OCI-LY3 (cell line): ENCODE data around the gene RGS14.

Source experiments
- H2AFZ ChIP-seq: fragments of 200-600, 300-600 bp; shearing (Covaris generic); 2 replicates; pipeline ENCODE4 v1.6.0; 2014; ENCODE audit warnings: antibody characterized with exemption, low read depth, low read length
- H3K27ac ChIP-seq: fragments of 200-600, 300-600 bp; sonication (generic); 2 replicates; pipeline ENCODE4 v1.5.1; 2014; ENCODE audit warnings: mild to moderate bottlenecking, low read length, moderate library complexity, mixed read lengths
- H3K27me3 ChIP-seq: fragments of 200-600, 300-600 bp; sonication (generic); 2 replicates; pipeline ENCODE4 v1.6.1; 2014; ENCODE audit warnings: low read depth, low read length, mixed read lengths
- H3K36me3 ChIP-seq: fragments of 200-600, 300-600 bp; sonication (generic); replicated peaks from 2 replicates; pipeline ENCODE3; 2014; ENCODE audit warnings: low read depth, low read length, mixed read lengths
- H3K4me1 ChIP-seq: fragments of 300-600, 200-600 bp; sonication (generic); 2 replicates; pipeline ENCODE4 v1.6.1; 2014; ENCODE audit warnings: low read length, mixed read lengths
- H3K4me2 ChIP-seq: fragments of 200-600, 300-600 bp; sonication (generic); 2 replicates; pipeline ENCODE4 v1.6.1; 2014; ENCODE audit warnings: low read length, mixed read lengths
- H3K4me3 ChIP-seq: fragments of 300-600, 200-600 bp; sonication (generic); 2 replicates; pipeline ENCODE4 v1.5.1; 2014; ENCODE audit warnings: antibody characterized with exemption, mild to moderate bottlenecking, low read length, moderate library complexity
- H3K79me2 ChIP-seq: fragments of 300-600, 200-600 bp; shearing (Covaris generic); 2 replicates; pipeline ENCODE4 v1.6.1; 2014; ENCODE audit warnings: mild to moderate bottlenecking, low read length, mixed read lengths
- H3K9ac ChIP-seq: fragments of 300-600, 200-600 bp; shearing (Covaris generic); 2 replicates; pipeline ENCODE4 v1.6.0; 2014; ENCODE audit warnings: mild to moderate bottlenecking, low read length, moderate library complexity
- H3K9me3 ChIP-seq: fragments of 200-600, 300-600 bp; shearing (Covaris generic); 2 replicates; pipeline ENCODE4 v1.6.1; 2014; ENCODE audit warnings: low read length, mixed read lengths; ENCODE audit not compliant: insufficient read depth
- H4K20me1 ChIP-seq: fragments of 200-600, 300-600 bp; sonication (generic); 2 replicates; pipeline ENCODE4 v1.6.1; 2016; ENCODE audit warnings: low read length, mixed read lengths; ENCODE audit not compliant: insufficient read depth
- EZH2phosphoT487 ChIP-seq: fragments of 200-600 bp; shearing (Covaris generic); IDR thresholded peaks from 2 replicates; pipeline ENCODE4 v1.6.1; 2018; ENCODE audit warnings: antibody characterized with exemption, mixed run types, low read depth
- TF ChIP-seq, protein P1 (sequence below): fragments of 200-600, 300-600 bp; sonication (generic); IDR thresholded peaks from 2 replicates; pipeline ENCODE4 v1.5.1; 2014; ENCODE audit warnings: antibody characterized with exemption, low read length, low read depth

The RGS14 gene

DNA sequence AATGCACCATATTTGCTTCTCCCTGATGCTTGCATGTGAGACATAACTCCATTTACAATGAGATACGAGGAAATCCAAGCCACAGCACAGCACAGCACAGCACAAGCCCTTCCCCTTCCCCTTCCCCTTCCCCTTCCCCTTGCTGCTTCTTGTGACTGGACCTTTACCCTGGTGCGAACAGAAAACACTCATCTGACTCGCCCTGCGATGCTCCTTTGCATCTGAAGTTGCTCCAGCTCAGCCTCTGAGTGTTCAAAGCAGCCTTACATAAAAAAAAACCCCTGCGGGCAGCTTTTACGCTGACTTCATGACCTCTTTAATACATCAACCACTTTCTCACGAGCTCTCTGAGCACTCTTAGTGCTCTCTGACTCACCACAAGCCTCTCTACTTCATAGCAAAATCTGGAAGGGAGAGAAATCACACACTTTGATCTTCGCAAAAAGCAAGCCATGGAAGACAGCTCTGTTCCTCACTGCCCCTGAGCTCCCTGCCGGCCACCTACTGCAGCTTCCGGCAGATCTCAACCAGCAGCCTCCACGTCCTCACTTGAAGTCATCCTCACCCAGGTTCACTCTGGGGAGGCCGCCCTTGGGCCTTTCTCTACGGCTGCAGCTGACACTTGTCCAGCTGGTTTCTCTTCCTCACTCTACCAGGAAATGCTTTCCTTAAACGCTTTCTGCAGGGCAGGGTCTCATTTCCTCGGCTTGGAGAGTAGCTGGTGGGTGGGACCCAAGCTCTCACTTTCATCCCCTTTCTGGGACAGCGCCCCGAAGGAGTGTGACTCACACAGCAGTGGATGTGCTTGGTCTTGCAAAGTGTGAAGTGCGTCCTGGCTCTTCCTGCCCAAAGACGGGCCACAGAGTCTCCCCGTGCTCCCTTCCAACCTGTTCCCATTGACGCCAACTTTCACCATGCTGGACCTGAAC is 31.8 kb downstream of the RGS14 start:
- Histone ChIP-seq H3K36me3 (no peaks in the 10 kb centered on the region), H3K4me2 (peak overlapping the region; percentile 58), H3K4me3 (peak overlapping the region; percentile 23), H2AFZ (peak overlapping the region; percentile 24; the same call in 1 of the 2 replicates), H3K27ac (no peak overlapping the region), H3K9me3 (no peaks in the 10 kb centered on the region), H4K20me1 (no peaks in the 10 kb centered on the region), H3K27me3 (peaks cover 44% of the 10 kb centered on the region), H3K79me2 (no peaks in the 10 kb centered on the region), H3K9ac (no peak overlapping the region; the same call in 1 of the 2 replicates), H3K4me1 (peaks cover 23% of the 10 kb centered on the region)
- TF ChIP-seq, protein P1, sequence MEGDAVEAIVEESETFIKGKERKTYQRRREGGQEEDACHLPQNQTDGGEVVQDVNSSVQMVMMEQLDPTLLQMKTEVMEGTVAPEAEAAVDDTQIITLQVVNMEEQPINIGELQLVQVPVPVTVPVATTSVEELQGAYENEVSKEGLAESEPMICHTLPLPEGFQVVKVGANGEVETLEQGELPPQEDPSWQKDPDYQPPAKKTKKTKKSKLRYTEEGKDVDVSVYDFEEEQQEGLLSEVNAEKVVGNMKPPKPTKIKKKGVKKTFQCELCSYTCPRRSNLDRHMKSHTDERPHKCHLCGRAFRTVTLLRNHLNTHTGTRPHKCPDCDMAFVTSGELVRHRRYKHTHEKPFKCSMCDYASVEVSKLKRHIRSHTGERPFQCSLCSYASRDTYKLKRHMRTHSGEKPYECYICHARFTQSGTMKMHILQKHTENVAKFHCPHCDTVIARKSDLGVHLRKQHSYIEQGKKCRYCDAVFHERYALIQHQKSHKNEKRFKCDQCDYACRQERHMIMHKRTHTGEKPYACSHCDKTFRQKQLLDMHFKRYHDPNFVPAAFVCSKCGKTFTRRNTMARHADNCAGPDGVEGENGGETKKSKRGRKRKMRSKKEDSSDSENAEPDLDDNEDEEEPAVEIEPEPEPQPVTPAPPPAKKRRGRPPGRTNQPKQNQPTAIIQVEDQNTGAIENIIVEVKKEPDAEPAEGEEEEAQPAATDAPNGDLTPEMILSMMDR = no peak
- TF ChIP-seq EZH2phosphoT487 = no peak

DNA sequence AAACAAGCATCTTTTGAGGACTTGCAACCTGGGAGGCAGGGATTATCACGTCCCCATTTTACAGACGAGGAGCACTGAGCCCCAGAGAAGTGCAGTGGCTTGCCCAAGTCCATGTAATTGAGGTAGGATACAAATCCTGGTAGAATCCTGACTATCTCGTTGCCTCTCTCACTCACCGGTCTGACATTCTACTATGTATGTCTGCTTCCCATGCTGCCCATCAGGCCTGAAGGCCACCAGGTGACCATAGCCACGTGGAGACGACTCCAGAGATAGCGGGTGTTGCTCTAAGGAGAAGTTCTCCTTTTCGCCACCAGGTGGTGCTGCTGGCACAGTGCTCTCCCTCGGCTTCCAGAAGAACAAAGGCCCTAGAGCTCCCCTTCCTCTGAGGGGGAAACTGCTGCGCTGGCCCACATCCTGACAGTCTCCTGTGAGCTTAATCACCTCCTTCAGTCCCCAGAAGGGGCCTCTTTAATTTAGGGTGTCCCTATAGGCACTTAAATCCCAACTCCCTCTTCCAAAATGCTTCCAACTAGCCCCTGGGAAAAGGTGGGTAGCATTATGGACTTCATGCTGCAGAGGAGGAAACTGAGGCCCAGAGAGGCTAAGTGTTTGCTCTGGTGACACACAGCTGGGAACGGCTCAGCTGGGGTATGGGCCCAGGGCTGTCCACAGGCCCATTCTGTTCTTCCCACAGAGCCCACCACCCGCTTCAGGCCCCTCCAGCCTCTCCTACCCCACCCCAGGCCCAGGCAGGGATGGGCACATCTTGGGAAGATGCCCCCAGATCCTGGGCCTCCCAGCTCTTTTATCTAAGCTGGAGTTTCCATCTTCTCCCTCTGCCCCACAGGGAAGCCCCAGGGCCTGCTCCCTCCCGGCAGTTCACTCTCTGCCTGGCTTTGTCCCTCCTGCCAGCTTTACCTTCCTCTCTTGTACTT is 32.9 kb downstream of the RGS14 start:
- Histone ChIP-seq H3K36me3 (no peaks in the 10 kb centered on the region), H3K27me3 (peaks cover 35% of the 10 kb centered on the region), H3K4me3 (peak overlapping the region; percentile 23), H2AFZ (peak overlapping the region; percentile 24; the same call in 1 of the 2 replicates), H3K4me1 (peaks cover 23% of the 10 kb centered on the region), H3K79me2 (no peaks in the 10 kb centered on the region), H4K20me1 (no peaks in the 10 kb centered on the region), H3K9me3 (no peaks in the 10 kb centered on the region), H3K4me2 (peak overlapping the region; percentile 58), H3K27ac (no peak overlapping the region), H3K9ac (no peak overlapping the region)
- TF ChIP-seq EZH2phosphoT487 = no peak
- TF ChIP-seq, protein P1 = peak; percentile 90

DNA sequence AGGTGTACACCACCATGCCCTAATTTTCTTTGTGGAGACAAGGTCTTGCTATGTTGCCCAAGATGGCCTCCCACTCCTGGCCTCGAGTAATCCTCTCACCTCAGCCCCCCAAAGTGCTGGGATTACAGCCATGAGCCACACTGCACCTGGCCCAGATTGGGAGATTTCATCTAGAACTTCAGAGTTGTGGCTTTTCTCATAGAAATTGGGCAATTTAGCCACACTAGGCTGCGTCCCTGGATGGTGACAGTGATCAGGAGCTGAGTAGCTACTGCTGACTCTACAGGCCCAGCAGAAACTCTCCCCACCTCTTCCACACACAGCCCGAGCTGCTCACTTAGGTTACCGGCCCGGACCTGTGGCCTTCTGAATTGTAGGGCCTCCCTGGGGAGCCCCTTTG is 35.0 kb downstream of the RGS14 start:
- no peaks in the 10 kb centered on the region for H3K36me3 ChIP-seq
- no peak overlapping the region for H3K27ac ChIP-seq
- TF ChIP-seq, protein P1 = no peak
- TF ChIP-seq EZH2phosphoT487 = no peak
- no peak overlapping the region for H3K4me2 ChIP-seq
- H2AFZ ChIP-seq = no peak overlapping the region
- no peak overlapping the region for H3K4me3 ChIP-seq
- no peaks in the 10 kb centered on the region for H3K9me3 ChIP-seq
- H4K20me1 ChIP-seq = no peaks in the 10 kb centered on the region
- H3K9ac ChIP-seq = no peak overlapping the region
- H3K27me3 ChIP-seq = peaks cover 22% of the 10 kb centered on the region
- H3K4me1 ChIP-seq = peaks cover 23% of the 10 kb centered on the region
- no peaks in the 10 kb centered on the region for H3K79me2 ChIP-seq
